IPS DF 19.7 (cell line): ENCODE results near the gene RAPGEF4.

Experiments
- DNase-seq: peaks from one replicate; pipeline ENCODE4 v3.0.0-alpha.2; 2013; ENCODE audit warnings: low read depth, low spot score

The RAPGEF4 gene

DNA sequence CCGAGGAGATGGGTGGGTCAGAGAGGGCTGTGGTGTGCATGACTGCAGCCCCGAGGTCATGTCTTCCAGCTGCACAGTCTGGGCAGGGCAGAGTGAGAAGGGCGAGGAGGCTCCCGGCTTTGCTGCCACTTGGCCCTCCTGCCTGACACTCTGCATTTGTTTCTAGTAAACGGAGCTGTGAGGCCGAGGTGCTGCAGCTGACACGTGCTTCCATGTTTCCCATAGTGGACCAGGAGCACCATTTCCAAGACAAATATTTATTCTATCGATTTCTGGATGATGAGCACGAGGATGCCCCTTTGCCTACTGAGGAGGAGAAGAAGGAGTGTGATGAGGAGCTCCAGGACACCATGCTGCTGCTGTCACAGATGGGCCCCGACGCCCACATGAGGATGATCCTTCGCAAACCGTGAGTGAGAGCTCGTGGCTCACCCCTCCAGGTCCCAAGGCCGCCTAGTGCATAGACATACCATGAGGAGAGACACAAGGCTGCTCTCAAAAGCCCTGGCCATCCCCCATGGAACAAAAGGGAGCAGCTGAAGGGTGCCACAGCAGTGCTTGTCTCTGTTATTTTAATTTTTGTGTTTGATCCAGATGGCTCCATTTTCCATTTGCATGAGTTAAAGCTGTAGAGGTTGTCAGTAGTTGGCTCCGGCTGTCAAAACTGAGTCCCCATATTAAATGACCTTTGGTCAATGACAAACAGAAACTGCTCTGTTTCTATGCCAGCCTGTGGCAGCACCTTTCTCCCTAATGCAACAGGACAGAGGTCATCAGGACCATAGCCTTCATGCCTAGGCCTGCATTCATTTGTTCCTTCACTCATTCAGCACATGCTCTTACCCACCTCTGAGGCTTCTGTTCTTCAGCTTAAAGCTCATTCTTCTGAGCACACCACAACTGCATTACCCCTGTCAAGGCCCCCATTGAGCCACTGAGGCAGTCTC lies 231.7 kb downstream of the RAPGEF4 start:
- DNase-seq: no peak

DNA sequence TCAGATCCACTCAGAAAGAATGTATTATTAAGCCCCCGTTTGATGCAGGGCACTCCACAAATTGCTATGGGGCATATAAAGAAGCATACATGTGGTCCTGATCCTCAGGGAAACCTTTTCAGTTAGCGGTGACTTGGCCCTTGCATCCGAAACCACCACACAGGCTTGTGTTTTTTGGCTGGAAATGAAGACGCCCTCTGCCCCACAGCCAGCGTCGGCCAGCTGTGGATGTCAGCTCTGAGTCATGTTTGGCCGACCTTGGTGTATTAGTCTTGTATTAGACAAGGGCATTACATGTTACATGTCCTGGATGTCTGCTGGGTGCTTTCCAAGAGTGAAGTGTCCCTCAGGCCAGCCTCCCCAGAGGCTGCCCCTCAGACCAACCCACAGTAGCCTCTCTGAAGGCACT lies 232.4 kb downstream of the RAPGEF4 start:
- DNase-seq: no peak

DNA sequence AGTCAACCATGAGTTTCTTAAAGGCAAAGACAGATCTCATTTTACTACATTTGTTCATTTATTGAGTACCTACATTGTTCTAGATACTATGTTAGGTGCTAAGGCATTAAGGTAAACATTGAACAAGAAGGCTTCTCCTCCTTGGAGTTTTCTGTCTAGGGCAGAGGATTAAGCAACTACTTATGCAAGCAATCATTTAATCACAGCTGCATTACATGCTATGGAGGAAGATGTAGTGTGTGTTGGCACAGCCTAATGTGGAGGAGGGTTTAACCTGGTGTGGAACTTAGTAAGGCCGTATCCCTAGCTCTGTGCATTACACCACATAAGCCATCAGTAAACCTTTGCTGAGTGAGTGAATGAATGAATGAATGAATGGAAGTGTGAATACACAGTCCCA lies 233.5 kb downstream of the RAPGEF4 start:
- no peak for DNase-seq

DNA sequence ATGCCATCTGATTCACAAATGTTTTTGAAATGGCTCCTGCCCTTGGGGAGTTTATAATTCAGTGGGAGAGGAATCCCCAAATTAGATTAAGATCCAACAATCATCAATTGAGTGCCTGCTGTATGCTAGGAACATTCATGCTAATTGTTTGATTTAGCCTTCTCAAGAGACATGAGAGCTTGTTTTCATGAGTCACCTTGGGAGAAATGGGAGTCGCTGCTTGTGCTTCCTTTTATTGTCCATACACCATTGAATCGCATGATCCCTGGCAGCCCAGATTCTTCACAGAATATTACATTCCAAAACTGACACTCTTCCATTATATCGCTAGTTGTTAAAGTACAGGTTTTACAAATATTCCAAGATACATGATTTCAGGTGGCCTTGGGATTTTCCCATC lies 234.0 kb downstream of the RAPGEF4 start:
- DNase-seq: no peak

DNA sequence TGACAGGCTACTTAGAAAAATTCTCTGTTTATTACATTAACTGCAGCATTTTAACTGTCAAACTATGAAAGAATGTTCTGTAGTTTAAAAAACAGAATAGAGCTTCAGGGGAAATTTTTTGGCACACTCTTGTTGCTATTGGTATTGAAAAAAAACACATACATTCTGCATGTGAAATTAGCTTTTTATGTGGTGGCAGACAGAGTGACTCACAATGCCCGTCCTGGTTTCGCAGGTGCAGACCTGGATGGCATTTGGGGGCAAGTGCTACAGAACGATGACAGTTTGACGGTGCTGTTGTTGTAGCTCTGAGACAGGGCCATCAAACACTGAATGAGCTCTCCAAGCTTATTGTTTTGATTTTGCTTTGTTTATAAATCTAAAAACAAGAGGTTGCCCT lies 235.0 kb downstream of the RAPGEF4 start:
- no peak for DNase-seq

DNA sequence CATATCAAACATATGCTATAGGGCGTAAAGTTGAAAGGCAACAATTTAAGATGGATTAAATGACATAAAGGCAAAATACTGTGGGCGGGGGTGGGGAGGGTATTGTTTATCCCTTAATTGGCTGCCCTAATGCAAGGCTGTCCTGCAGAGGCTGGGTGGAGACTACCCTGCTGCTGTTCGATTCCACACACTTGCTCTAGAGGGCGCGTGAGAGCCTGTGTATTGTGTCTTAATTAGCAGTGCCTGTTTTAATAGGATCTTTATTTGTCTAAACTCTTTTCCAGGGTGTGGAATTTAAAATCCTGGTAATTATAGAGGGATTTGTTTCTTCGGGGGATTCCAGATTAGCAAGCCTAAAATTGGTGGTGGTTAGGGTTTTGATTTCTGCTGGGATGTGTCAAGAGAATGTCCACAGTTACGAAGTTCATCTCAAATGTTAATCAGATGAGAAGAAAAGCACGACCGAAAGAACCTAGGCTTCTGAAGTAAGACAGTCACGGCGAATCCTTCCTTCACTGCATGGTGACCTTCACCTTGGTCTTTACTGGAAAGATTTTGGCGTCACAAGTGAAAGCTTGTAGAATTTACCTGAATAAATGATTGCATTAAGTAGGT lies 236.5 kb downstream of the RAPGEF4 start:
- no peak for DNase-seq

DNA sequence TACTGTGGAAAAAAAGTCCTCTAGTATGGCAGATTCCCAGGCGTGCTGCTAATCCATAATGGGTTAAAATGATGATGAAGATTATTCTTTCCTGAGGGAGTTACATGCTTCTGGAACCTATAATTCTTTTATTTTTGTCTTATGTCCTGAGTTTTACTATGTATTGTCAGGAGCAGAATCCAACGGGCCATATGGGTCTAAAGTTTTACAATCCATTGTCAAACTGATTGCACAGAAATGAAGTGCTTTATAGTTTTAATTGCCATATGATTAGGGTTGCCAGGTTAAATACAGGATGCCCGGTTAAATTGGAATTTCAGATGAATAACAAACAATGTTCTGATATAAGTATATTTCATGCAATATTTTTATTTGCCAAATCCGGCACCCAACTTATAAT lies 239.1 kb downstream of the RAPGEF4 start:
- no peak for DNase-seq

DNA sequence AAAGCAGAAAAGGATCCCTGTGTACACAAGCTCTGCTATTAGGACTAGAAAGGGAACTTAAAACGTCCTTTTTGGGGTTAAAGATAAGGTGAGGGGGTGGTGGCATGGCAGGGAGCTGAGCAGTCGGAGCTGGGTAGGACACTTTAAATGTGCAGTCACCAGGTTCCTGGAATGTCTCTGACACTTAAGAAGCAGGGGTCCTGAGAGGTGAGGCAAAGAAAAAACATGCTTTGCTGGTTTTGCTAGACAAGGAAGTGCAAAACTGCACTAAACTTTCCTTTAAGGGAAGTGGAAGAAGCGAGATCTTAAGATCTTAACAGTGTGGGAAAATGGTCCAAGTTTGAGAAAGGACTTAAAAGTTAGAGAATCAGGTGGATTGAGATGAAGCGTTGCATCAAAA lies 240.5 kb downstream of the RAPGEF4 start:
- no peak for DNase-seq

DNA sequence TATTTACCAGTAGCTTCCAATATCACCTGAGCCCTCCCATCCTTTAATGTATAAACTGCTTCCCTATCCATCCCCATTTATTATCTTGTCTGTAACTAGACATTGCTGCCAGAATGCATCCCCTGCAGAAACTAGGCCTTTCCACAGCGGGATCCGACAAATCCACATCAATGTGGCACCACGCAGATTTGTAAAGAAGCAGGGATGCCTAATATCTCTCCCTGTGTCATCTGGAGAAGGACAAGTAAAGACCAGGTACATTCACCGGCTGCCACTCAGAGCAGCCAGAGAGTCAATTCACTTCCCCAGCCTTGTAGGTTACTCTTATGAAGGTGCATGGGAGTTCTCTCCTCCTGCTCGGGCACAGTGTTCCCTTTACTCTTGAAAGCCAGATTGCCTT lies 241.2 kb downstream of the RAPGEF4 start:
- no peak for DNase-seq

DNA sequence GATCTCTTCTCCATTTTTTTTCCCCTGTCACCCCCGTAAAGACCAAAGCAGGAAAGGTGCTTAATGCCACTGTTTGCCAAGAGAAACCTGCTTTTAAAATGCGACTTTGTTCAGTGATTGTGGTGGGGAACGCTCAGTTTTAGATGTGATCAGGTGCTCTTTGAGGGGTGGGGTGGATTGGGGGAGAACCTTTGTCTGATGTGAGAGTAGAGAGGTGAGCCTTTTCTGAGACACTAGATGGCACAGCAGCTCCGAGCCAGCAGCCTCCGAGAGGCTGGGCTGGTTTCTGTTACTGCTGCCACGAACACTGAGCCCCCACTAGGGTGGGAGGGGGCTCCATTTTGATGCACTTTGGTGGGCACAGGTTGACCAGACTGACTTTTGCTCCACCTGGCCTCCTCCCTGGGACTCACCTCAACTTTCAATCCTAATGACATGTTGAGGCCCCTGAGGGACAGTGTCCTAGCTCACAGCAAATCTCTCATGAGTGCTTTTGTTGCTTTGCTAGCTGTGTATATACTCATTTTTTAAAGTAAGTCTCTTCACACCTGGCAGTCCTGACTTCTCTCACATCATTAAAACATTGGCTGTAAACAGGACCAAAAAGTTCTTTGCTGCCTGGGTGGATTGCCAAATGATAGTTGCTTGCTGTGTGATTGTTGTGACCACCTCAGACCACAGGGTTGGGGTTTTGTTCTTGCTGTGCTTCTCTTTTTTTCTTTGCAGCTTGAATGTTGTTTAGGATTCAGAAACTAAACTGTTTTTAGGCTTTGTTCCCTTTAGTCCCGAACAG lies 241.8 kb downstream of the RAPGEF4 start:
- DNase-seq: no peak

DNA sequence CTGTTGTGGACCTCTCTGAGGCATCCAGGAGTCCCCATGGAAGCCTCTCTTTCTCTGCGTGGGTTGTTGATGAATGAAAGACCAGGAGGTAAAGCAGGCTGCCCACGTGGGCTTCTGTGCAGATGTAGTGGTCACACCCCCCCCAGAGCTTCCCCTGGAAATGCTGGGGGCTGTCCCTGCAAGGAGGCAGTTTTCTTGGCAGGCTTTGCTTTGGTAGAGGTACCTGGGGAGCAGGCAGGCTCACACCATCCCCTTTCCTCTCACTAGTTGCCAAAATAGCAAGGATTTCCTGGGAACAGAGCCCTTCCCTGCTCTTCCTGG lies 242.4 kb downstream of the RAPGEF4 start:
- DNase-seq: no peak

DNA sequence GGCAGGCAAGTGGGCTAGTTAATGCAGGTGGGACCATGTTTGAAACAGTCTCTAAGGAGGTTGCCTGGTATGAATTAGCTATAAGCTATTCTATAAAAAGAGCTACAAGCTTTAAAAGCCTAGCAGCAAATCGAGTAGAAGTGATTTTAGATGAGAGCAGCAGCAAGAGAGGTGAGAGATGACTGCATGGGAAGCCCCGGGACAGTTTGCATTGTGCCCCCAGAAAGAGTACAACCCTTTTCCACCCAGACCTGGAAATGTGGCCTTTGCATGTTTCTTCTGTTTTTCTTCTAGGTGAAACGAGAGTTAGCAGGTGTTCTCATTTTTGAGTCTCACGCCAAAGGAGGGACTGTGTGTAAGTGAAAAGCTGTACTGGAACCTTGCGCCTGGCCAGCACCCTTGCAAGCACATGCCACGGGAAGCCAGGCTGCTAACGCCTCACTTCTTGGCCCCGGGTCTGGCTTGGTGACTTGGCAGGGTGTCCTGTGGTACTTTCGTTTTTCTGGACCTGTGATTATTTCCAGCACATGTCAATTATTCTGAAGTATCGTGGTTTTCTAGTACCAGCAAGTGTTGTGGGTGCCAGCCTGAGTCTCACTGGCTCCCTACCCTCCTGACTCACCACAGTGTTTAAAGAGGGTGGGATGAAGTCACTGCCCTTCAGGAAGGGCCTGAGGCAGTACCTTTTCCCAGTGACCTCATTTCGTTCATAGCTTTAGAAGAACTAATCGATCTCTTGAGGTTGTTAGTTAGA lies 249.7 kb downstream of the RAPGEF4 start:
- no peak for DNase-seq

DNA sequence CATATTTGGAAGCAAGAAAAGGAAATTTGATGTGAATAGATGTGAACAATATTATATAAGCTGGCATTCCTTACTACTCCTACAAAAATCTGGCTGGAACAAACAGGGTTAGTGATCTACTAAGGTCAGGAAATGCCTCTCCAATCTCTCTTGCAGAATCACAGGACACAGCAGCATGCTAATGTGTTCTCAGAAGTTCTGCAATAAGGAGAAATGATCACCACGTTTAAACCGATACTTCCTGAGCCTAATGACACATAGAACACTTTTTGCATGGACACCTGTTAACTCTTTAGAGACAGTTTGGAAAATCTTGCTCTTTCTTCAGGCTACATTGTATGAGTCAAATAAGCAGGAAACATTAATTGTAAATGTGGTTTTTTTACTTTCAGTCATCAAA lies 250.4 kb downstream of the RAPGEF4 start:
- DNase-seq: no peak

DNA sequence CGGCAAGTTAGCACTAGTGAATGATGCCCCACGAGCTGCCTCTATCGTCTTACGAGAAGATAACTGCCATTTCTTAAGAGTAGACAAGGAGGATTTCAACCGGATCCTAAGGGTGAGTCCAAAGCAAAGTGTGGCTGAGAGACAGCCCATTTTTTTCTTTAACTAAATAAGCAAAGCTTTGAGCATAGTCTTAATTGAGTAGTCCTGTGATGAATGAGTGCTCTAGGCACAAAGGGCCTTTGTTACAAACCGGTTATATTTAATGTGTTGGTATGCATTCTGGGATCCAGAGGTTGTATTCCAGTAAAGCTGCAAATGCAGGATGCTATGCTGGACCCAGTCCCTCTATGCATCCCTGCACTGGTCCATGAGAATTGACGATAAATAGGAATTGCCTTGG lies 253.1 kb downstream of the RAPGEF4 start:
- no peak for DNase-seq

DNA sequence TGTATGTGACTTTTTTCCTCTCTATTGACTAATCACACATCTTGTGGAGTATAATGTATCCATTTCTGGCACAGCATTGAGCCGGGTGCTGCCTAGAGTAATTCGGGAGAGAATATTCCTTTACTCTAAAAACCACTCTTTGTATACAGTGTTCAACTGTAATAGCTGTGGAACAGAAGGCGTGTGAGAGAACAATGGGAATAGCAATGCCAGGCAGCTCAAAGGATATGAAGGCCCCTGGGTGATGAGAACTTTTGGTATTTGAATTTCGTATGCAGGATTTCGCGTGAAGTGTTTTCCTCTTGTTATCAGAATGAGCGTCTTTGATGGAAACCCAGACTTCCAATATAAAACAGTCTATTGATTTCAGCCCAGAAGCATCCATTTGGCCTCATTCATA lies 255.4 kb downstream of the RAPGEF4 start:
- no peak for DNase-seq

DNA sequence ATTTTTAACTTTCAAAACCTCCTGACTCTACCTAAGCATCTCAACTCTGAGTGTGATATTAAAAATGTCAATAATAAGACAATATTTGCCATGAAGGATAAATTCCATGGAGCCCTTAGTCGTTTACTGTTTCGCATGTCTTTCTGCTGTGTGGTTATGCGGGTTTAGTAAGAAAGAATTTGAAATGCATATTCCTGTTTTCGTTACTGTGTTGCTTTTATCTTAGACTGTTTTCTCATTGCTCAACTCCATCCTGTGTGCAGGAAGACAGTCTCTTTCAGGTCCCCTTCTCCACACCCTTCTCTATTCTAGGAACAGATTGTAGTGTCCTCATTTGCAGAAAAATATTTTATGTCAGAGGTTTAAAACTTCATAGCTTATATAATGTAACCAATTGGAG lies 257.5 kb downstream of the RAPGEF4 start:
- no peak for DNase-seq

DNA sequence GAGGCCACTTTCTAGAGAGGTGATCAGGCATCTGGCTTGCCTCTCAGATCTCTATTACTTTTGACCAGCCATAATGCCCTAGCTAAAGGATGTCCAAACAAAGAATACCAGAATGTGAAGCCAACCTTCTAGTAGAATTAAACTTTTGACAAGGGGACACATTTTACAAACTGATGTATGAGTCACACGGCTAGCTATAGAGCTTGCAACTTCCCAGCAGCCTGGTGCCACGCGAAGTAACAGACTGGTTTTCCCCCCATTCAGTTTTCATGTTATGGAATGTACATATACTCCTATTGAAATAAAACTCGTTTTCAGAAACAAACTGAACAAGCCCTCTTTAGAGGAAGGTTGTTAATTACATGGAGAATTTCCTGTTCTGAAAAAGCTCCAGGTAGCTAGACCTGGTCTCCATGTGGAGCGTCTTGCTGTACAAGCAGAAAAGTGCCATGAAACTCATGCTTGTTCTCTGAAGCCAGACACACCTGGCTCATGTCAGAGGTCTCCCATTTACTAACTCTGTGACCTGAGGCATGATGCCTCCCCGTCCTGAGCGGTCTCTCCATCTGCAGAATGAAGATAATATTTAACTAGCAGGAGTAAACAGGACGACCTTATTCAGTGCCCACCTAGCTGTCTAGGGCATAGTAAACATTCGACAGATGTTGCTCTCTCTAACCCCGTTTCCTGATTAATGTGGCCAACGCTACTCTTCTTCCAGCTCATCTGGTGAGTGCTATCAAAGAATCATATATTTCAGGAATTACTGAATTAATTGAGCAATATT lies 258.5 kb downstream of the RAPGEF4 start:
- no peak for DNase-seq

DNA sequence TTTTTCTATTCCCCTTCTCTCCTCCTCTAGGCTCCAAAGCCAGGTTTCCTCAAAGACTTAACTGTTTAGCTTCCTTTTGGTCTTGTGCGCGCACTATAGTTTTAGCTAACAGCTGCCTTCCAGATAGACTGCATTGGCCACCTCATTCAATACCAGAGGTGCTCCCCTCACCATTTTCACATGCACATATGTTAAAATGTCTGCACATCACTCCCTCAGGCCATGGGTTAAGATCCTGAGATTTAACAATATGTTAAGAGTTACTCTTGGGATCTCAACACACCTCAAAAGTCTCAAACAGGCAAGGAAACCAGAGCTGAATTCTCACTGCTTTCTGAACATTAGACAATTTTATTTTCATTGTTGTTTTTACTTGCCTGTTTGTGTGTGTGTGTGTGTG lies 259.2 kb downstream of the RAPGEF4 start:
- DNase-seq: no peak

DNA sequence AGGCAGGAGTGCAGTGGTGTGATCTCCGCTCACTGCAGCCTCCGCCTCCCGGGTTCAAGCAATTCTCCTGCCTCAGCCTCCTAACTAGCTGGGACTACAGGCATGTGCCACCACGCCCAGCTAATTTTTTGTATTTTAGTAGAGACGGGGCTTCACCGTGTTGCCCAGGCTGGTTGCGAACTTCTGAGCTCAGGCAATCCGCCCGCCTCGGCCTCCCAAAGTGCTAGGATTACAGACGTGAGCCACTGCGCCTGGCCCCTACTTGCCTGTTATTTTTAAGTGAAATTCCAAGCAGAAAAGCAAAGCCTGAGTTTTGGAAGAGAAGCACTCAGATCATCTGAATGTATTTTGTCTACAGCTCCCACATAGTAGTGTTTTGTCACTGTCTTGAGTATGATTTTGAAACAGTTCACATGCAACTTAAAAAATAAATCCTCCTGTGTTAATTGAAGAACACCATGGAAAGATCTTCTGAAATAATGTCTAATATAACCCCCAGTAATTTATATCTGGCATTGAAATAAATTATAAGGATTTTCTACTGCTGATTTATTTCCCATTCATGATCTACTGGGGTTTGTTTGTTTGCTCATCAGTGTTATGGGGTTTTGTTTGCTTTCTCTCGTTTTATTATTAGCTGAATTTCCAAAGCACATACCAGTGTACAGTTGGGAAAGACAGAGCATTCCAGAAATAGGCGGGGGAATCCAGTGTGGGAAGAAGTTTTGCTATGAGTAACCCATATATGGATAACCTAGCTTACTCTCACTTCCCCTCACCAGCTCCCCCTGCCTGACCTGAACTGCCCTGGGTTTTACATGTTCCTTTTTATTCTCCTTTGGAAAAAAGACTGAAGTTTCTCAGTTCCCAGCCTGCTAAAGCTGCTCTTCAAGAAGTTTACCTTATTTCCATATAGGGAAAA lies 259.9 kb downstream of the RAPGEF4 start:
- no peak for DNase-seq

DNA sequence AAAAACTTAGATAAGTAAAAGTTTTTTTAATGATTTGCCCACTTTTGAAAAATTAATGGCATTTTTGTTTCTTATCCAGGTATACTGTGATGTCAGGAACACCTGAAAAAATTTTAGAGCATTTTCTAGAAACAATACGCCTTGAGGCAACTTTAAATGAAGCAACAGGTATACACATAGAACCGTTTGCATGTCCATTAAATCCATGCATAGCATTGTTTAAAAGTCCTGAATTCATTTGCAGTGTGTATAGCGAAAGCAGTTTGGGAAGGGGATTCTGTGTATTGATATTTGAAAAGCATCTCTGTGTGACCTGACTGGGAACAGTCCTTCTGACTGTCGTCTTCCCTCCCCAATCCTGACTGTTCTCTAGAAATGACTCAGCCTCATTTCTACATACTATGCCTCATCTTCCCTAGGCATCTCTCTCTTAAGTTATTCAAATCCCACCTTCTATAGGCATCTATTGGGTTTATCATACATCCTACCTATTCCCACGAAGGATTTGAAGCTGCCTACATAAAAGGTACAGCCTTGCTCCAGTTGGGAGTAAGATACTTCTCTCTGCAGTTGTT lies 260.8 kb downstream of the RAPGEF4 start:
- DNase-seq: no peak
